ENCODE data around the gene PFDN4.

DNA sequence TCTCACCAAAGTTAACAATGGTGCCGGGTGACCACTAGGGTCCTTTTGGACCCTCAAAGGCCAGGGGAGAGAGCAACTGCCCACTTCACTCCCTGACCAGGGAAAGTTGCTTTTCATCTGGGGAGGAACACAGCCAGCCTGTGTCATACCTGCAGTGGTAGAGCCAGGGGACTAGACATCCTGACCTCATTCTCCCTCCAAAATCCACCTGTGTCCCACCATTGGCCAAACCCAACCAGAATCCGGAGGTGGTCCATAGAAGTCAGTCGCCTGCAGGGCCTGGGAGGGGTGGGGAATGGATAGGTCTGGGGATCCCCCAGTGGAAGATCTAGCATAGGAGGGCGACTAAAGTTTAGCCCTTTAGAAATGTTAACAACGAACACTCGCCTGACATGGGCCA is 12.8 kb downstream of the PFDN4 start:
- no peak for TF ChIP-seq POLR2A (IDR thresholded peaks at IDR 0.05)
- TF ChIP-seq, protein P1, sequence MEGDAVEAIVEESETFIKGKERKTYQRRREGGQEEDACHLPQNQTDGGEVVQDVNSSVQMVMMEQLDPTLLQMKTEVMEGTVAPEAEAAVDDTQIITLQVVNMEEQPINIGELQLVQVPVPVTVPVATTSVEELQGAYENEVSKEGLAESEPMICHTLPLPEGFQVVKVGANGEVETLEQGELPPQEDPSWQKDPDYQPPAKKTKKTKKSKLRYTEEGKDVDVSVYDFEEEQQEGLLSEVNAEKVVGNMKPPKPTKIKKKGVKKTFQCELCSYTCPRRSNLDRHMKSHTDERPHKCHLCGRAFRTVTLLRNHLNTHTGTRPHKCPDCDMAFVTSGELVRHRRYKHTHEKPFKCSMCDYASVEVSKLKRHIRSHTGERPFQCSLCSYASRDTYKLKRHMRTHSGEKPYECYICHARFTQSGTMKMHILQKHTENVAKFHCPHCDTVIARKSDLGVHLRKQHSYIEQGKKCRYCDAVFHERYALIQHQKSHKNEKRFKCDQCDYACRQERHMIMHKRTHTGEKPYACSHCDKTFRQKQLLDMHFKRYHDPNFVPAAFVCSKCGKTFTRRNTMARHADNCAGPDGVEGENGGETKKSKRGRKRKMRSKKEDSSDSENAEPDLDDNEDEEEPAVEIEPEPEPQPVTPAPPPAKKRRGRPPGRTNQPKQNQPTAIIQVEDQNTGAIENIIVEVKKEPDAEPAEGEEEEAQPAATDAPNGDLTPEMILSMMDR (IDR thresholded peaks at IDR 0.05) = no peak

Data from breast epithelium (tissue), 3 donors.